ENCODE data around the gene ARHGEF2.

Gene ARHGEF2

DNA sequence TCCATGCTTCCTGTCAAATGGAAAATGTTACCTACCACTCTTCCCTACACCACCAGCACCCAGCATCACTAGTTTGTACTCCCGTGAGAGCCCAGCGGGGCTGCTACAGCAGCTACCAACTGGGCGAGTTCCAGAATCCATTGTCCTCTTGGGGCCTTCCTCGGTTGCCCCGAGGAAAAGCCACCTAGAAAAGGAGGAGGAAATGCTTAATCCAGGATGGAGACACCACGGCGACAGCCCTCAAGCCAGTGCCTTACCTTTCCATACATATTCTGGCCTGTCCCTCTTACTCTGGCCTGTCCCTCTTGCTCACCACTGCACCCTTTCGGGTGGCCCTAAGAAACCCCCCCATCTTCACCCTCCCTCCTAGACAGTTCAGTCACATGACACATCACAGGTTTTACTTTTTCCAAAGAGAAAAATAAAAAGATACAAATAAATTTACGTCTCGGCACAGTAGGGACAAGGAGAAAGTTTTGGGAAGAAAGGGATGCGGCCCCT is 67.7 kb downstream of the ARHGEF2 start:
- no peak for DNase-seq

DNA sequence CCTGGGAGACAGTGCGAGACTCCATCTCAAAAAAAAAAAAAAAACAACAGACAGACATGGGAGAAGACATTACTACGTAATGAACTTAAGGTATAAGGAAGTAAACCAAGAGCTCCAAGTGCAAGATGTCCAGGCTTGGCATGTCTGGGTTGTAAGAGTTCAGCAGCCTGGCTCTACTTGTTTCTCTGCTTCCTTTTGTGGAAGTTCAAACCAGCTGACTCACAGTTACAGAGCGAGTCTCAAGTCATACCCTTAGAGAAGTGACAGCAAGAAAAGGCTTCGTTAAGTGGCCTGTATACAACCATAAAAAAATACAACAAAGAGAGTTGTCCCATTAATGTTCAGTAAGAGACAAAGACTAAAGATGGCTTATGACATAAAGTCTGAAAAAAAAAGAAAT is 68.5 kb downstream of the ARHGEF2 start:
- no peak for DNase-seq

DNA sequence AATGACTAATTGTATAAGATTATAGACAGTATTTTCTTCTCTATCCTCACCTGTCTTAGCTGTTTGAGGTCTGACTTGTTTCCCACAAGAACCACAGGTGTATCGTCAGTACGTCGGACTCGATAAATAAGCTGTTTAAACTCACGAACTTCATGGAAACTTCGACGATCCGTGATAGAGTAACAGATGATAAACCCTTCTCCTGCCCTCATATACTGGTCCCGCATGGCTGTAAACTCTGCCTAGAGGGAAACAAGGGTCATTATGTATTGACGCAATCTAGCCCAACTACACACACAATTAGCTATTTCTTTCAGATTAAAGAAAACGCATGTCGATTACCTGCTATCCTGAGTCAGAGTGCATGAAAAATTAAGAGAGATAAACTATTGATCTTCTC is 74.1 kb downstream of the ARHGEF2 start:
- DNase-seq, result no peak

DNA sequence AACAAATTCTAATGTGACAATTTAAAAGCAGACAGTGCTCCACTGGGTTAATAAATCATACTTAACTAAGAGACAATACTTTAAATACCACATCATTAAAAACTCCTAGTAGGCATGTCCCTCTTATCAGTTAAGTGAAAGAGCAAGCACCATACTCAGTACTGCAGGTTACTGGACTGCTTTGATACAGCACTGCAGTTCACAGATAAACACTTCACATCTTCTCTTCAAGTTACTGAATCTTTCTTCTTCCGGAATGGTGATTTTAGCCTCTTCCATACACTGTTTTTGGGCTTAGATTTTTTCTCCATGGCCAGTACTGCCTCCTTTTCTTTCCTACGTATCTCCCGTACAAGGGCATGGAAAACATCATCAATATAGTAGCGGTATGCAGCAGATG is 78.2 kb downstream of the ARHGEF2 start:
- no peak for DNase-seq

DNA sequence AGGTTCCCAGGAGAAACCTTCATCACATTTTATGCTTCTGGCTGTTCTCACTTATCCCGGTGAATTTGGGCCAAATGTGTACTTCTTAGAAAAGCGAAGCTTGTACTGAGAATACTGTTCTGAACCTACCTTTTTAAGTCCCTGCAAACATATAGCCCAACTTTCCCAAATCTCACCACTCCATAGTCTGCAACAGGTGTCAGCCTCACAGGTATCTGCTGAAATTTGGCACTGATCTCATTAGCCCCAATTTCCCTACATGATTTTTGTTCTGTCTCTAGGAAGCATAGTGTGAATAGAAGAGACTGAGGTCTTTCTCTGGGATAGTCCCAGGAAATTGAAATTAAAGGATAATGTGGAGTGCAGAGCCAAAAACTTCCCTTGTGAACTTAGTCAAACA is 78.7 kb downstream of the ARHGEF2 start:
- DNase-seq, result no peak

DNA sequence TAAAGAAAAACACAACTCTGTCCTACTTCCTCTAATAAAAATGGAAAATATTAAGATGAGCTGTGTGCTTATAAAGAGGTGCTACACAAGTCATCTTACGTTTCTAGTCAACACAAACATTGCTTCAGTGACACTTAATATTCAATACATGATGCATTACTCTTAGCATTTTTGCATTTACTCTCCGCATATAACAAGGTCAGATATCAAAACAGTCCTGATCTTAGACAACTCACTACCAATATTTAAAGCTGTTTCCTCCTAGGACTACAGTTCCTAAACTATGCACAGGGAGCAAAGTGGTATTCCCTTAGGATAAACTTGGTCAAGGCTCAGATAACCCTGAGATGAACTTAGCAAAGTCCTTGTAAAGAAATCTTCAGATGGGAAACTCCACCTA is 79.5 kb downstream of the ARHGEF2 start:
- no peak for DNase-seq

DNA sequence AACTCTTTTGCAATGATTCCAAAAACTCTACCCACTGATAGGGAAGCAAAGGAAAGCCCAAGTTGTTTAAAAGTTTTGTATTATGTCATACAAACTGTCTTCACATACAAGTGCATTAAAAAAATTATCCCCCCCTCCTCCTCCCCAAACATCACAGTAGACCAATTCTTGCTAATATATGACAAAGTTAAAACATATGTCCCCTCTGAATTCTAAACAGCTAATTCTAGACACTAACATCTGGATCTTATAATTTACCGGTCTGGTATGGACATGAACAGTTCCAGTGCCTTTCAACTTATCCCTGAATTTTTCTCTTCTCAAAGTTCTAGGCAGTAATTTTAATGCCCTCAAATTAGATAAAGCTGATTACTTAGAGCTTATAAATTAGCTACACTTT is 80.6 kb downstream of the ARHGEF2 start:
- DNase-seq, result no peak
